Aortic smooth muscle cell (primary cell): ENCODE data around the gene PLA2G4D. TPM values are rescaled to one million over a fixed set of nuclear protein-coding genes. Genes with fewer than 3 reads are reported as not detected.

Source experiments
- total RNA-seq: library from RNA; depleted of rRNA; stranded (reverse); fragments of >200 nt; gene quantifications from 2 replicates; pipeline ENCODE4 v1.2.3, GENCODE V29; 2014

PLA2G4D gene
- not detected in 2 replicates for total RNA-seq

GRCh38 chr15:42094512-42094963, at the start of gene PLA2G4D:
TSS of gene PLA2G4D (minus strand) at chr15:42094562. CDS start at chr15:42094459, 103 bp downstream.

GRCh38 chr15:42020713-42021273, 73.6 kb downstream of the PLA2G4D start, which contains the start of gene PLA2G4E:
TSS of gene PLA2G4E (minus strand) at chr15:42021042. CDS start at chr15:42021030, 12 bp downstream.

Other genes with a start within 250 kb of the PLA2G4D start
- 0.53 and 0.68 TPM in 2 replicates for gene SPTBN5, start 200.5 kb downstream of the PLA2G4D start, total RNA-seq
- gene EHD4, start 122.0 kb downstream of the PLA2G4D start, total RNA-seq = 19.4 and 25.2 TPM in 2 replicates
- gene PLA2G4E, start 73.5 kb downstream of the PLA2G4D start, total RNA-seq = not detected in 2 replicates
- gene PLA2G4F, start 62.1 kb upstream of the PLA2G4D start, total RNA-seq = not detected in 2 replicates
- gene VPS39, start 113.7 kb upstream of the PLA2G4D start, total RNA-seq = 38.7 and 49.5 TPM in 2 replicates
- gene GANC, start 178.6 kb upstream of the PLA2G4D start, total RNA-seq = 24.3 and 30.8 TPM in 2 replicates
- 62.4 and 63.8 TPM in 2 replicates for gene TMEM87A, start 178.9 kb upstream of the PLA2G4D start, total RNA-seq